ENCODE results near the gene MAN2A1.
"Not testable (repeated sequence)": the region's sequence is repeated elsewhere in the genome, so short reads cannot be mapped to it uniquely, and the experiment has no call there.

MAN2A1 gene

DNA sequence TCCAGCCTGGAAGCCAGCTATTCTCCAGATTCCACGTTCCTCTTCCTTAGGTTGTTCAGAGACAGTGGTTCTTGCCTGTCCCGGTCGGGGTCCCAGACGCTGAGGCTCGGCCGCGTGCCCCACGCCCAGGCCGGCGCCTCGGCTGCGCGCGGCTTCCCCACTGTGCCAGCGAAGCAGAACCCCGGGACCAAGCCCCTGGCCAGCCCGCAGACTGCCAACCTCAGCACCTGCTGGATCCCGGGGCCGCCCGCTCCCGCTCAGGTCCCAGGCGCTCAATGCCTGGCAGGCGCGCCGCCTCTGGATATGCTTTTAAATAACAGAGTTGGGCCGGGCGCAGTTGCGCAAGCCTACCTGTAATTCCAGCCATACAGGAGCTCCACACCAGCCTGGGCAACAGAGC is 195.5 kb downstream of the MAN2A1 start:
- no peak overlapping the region for H3K4me3 ChIP-seq (ENCODE audit: low read depth, low read length)
- DNase-seq (ENCODE audit: low read depth): no peak
- no peak for TF ChIP-seq CTCF (IDR thresholded peaks at IDR 0.05; ENCODE audit: control insufficient read depth, extremely low read depth, insufficient read depth)

DNA sequence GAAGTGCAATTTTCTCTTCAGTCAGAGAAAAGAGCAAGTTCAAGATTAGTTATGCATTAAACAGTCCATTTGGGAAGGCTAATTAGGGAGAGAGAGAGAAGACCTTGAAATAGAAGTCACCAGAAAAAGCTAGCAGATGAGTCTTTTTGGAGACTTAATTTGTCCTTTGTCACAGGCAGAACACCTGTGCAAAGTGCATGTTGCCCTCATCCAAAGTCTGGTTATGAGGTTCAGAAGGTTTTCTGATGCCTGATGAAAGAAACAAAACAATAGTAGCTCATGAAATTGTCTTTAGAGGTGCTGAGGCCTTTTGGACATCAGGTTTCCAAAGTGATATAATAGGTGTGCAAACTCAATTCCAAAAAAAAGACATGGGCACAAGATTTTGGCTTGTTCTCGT is 199.3 kb downstream of the MAN2A1 start:
- no peak for TF ChIP-seq CTCF (IDR thresholded peaks at IDR 0.05; ENCODE audit: control insufficient read depth, extremely low read depth, insufficient read depth)
- no peak for DNase-seq (ENCODE audit: low read depth)
- H3K4me3 ChIP-seq (ENCODE audit: low read depth, low read length): no peak overlapping the region

- DNase-seq (ENCODE audit: low read depth); H3K4me3 ChIP-seq (ENCODE audit: low read depth, low read length): not testable (repeated sequence)
These were observed 203.5 kb downstream of the MAN2A1 start for GRCh38 chr5:109893271-109893670.

DNA sequence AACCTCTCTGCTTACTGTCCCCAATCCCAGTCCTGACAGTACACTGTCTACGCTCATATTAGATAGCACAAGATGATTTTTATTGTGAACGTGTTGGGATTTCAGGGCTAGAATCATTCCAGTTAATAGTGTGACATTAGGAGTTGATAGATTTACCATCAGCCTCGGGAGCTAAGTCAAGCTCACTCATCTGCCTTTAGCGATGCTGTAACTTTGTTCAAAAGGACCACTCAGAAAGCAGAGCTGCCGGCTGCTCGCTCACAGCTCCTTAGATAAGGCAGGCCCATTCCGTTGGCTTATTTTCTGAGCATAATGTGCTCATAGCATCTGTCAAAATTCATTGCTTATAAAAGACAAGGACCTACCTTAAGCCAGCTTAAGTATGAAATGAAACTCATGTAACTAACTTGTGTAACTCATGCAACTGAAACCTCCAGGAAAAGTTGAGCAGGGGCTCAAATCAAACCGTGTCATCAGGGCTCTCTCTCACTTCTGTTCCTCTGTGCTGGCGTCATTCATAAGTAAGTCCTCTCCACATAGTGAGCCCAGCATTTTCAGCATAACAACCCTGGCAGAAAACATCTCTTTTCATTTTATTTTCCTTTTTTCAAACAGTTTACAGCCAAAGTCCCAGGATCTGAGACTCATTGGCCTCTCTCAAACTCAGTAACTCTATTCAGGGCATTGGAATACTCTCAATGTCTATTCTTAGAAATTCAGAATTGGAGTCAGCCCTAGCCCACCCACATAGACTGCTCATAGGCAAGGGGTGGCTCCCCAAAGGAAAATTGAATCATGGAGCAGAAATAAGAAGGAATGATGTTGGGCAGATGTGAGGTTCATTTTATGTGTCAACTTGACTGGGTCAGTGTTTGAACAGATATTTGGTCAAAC is 208.8 kb downstream of the MAN2A1 start:
- TF ChIP-seq CTCF (IDR thresholded peaks at IDR 0.05; ENCODE audit: control insufficient read depth, extremely low read depth, insufficient read depth): no peak
- H3K4me3 ChIP-seq (ENCODE audit: low read depth, low read length): no peak overlapping the region
- DNase-seq (ENCODE audit: low read depth): no peak

DNA sequence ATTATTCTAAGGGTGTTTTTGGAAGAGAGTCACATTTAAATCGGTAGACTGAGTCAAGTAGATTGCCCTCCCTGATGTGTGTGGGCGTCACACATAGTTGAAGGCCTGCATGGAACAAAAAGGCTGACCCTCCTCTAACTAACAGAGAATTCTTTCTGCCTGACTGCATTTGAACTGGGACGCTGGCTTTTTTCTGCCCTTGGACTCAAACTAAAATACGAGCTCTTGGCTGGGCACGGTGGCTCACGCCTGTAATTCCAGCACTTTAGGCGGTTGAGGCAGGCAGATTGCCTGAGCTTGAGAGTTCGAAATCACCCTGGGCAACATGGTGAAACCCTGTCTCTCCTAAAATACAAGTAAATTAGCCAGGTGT is 209.4 kb downstream of the MAN2A1 start:
- no peak overlapping the region for H3K4me3 ChIP-seq (ENCODE audit: low read depth, low read length)
- no peak for TF ChIP-seq CTCF (IDR thresholded peaks at IDR 0.05; ENCODE audit: control insufficient read depth, extremely low read depth, insufficient read depth)
- DNase-seq (ENCODE audit: low read depth): no peak

- H3K4me3 ChIP-seq (ENCODE audit: low read depth, low read length): no peak overlapping the region
- DNase-seq (ENCODE audit: low read depth): no peak
- no peak for TF ChIP-seq CTCF (IDR thresholded peaks at IDR 0.05; ENCODE audit: control insufficient read depth, extremely low read depth, insufficient read depth)
These were observed 210.7 kb downstream of the MAN2A1 start for GRCh38 chr5:109900461-109900860.

GRCh38 chr5:109900911-109901627 is 211.3 kb downstream of the MAN2A1 start:
- no peak overlapping the region for H3K4me3 ChIP-seq (ENCODE audit: low read depth, low read length)
- DNase-seq (ENCODE audit: low read depth): no peak

More at GRCh38 chr5:109900911-109901627, 211.3 kb downstream of the MAN2A1 start:
- no peak for TF ChIP-seq CTCF (IDR thresholded peaks at IDR 0.05; ENCODE audit: control insufficient read depth, extremely low read depth, insufficient read depth)

Data from LNCaP clone FGC (cell line).